Left lobe of liver (tissue), 1 donor: ENCODE results near the gene HYCC2. TPM values are rescaled to one million over a fixed set of nuclear protein-coding genes. Genes with fewer than 3 reads are reported as not detected.

Experiments
- total RNA-seq: library from RNA; stranded (reverse); gene quantifications from one replicate; pipeline ENCODE4 v1.2.1, GENCODE V29; 2021
- donor health status: DM: no; HTN: yes; CAD: no.

Gene HYCC2
- total RNA-seq, 1 donor from 2014 or later = 12.1 TPM

Other genes with a start within 250 kb of the HYCC2 start
- gene CLK1, start 207.0 kb downstream of the HYCC2 start, total RNA-seq = 45.6 TPM
- gene PPIL3, start 182.6 kb downstream of the HYCC2 start, total RNA-seq = 19.3 TPM
- 11.6 TPM for gene NIF3L1, start 182.3 kb downstream of the HYCC2 start, total RNA-seq
- 8.2 TPM for gene ORC2, start 108.0 kb downstream of the HYCC2 start, total RNA-seq
- 51.8 TPM for gene NDUFB3, start 330 bp upstream of the HYCC2 start, total RNA-seq
- 73.7 TPM for gene CFLAR, start 44.5 kb upstream of the HYCC2 start, total RNA-seq
- 5.4 TPM for gene CASP10, start 111.5 kb upstream of the HYCC2 start, total RNA-seq
- gene CASP8, start 188.9 kb upstream of the HYCC2 start, total RNA-seq = 7.6 TPM